ENCODE data around the gene MNDA.

- no peak for TF ChIP-seq IRF5 (IDR thresholded peaks at IDR 0.05; ENCODE audit: borderline replicate concordance)
- no peak for TF ChIP-seq USF2 (IDR thresholded peaks at IDR 0.05; ENCODE audit: borderline replicate concordance, low read depth, low read length)
- TF ChIP-seq NR2C2 (IDR thresholded peaks at IDR 0.05; ENCODE audit: borderline replicate concordance, control insufficient read depth, insufficient read length, low read depth): no peak
- no peak for TF ChIP-seq CHD2 (IDR thresholded peaks at IDR 0.05; ENCODE audit: borderline replicate concordance, low read depth, low read length)
- no peak for TF ChIP-seq EZH2 (IDR thresholded peaks at IDR 0.05; ENCODE audit: borderline replicate concordance, control insufficient read depth, low read depth, low read length)
- TF ChIP-seq CTCF (IDR thresholded peaks at IDR 0.05 in 2 of 3, conservative IDR thresholded peaks at IDR 0.05 in 1 of 3; ENCODE audit: control insufficient read depth in 2 of 3, extremely low read depth in 1 of 3, insufficient read depth in 1 of 3, low read depth in 3 of 3, low read length in 3 of 3): no peak
- no peak for TF ChIP-seq POLR2A (IDR thresholded peaks at IDR 0.05; ENCODE audit: low read depth, low read length)
- no peak for TF ChIP-seq MYC (IDR thresholded peaks at IDR 0.05; ENCODE audit: insufficient read depth, insufficient read length, insufficient replicate concordance, low read length, severe bottlenecking)
- TF ChIP-seq POU2F2 (IDR thresholded peaks at IDR 0.05; ENCODE audit: borderline replicate concordance, low read depth, low read length): no peak
- no peak for TF ChIP-seq SIN3A (IDR thresholded peaks at IDR 0.05; ENCODE audit: low read depth, low read length)
Measured at GRCh38 chr1:158898722-158899121, 67.6 kb downstream of the MNDA start.
